Right atrium auricular region (tissue), 2 donors: ENCODE data around the gene PTTG1. TPM values are rescaled to one million over a fixed set of nuclear protein-coding genes. Genes with fewer than 3 reads are reported as not detected.
A peak's percentile ranks its signal among the peaks of the same experiment; 100 is the strongest.

Source experiments
- DNase-seq: peaks from one replicate; pipeline ENCODE4 v3.0.0-alpha.2; 2019; ENCODE audit warnings: low spot score
- H3K27ac ChIP-seq, 2 donors: fragments of 200-600 bp; sonication (generic); 1 replicate in 1 of 2; 2 replicates in 1 of 2; pipeline ENCODE4 v1.5.1; 2016 to 2019
- H3K27me3 ChIP-seq, 2 donors: fragments of 200-600 bp; sonication (generic); one replicate each; pipeline versions ENCODE4 v1.5.1 to v1.6.0; 2017 to 2019
- H3K36me3 ChIP-seq: fragments of 200-600 bp; sonication (generic); one replicate; pipeline ENCODE4 v1.5.1; 2016
- H3K4me1 ChIP-seq, 2 donors: fragments of 200-600 bp; sonication (generic); one replicate each; pipeline versions ENCODE4 v1.5.1 to v1.6.0; 2017 to 2019
- H3K4me3 ChIP-seq, 2 donors: fragments of 200-600 bp; sonication (generic); 1 replicate in 1 of 2; 2 replicates in 1 of 2; pipeline ENCODE4 v1.5.1; 2017 to 2019; ENCODE audit warnings: mild to moderate bottlenecking in 1 of 2, moderate library complexity in 1 of 2
- H3K9me3 ChIP-seq, 2 donors: fragments of 200-600 bp; sonication (generic); one replicate each; pipeline ENCODE4 v1.5.1; 2019
- CTCF ChIP-seq, 2 donors: fragments of 200-600 bp; sonication (generic); IDR thresholded peaks; one replicate each; pipeline ENCODE4 v1.5.1; 2019; ENCODE audit warnings: antibody characterized with exemption in 2 of 2
- total RNA-seq, 2 donors: library from RNA; depleted of rRNA; stranded (reverse); fragments of >200 nt; gene quantifications; one replicate each; pipeline ENCODE4 v1.1.0, GENCODE V29; 2016

PTTG1 gene
- total RNA-seq, 2 donors from 2014 or later: 4.0 to 5.9 TPM

GRCh38 chr5:160418561-160419457 is 2.8 kb upstream of the PTTG1 start, which contains the start of gene SLU7:
Gene SLU7, minus strand, starts transcription at chr5:160419081. Its CDS starts 3,787 bp downstream, at chr5:160415294.
- peaks cover 0 to 32% of the 10 kb centered on the region in 2 donors for H3K4me1 ChIP-seq
- no peak for TF ChIP-seq CTCF (IDR thresholded peaks at IDR 0.05)
- H3K36me3 ChIP-seq: peaks cover 10% of the 10 kb centered on the region
- H3K27me3 ChIP-seq: no peaks in the 10 kb centered on the region
- no peaks in the 10 kb centered on the region for H3K9me3 ChIP-seq
- H3K4me3 ChIP-seq: peak within 1 kb of the TSS; percentile 76 to 83
- peak; percentile 95 for DNase-seq
- H3K27ac ChIP-seq: peak within 1 kb of the TSS; percentile 90 to 91

GRCh38 chr5:160419458-160420330 is 2.0 kb upstream of the PTTG1 start:
- TF ChIP-seq CTCF (IDR thresholded peaks at IDR 0.05): no peak
- Histone ChIP-seq H3K36me3 (peaks cover 2% of the 10 kb centered on the region), H3K9me3 (no peaks in the 10 kb centered on the region), H3K27me3 (no peaks in the 10 kb centered on the region), H3K4me3 (peak overlapping the region; percentile 76 to 83), H3K27ac (peak overlapping the region; percentile 90 to 91), H3K4me1 (peaks cover 0 to 32% of the 10 kb centered on the region in 2 donors)
- no peak for DNase-seq

GRCh38 chr5:160420331-160420610 is 1.4 kb upstream of the PTTG1 start:
- no peak for TF ChIP-seq CTCF (IDR thresholded peaks at IDR 0.05)
- Histone ChIP-seq H3K27me3 (no peaks in the 10 kb centered on the region), H3K36me3 (no peaks in the 10 kb centered on the region), H3K9me3 (no peaks in the 10 kb centered on the region), H3K4me3 (no peak overlapping the region), H3K27ac (no peak overlapping the region), H3K4me1 (peaks cover 0 to 32% of the 10 kb centered on the region in 2 donors)
- DNase-seq: no peak

GRCh38 chr5:160423099-160423498 is 1.4 kb downstream of the PTTG1 start:
- TF ChIP-seq CTCF (IDR thresholded peaks at IDR 0.05): no peak
- DNase-seq: no peak
- H3K4me1 ChIP-seq: peaks cover 0 to 20% of the 10 kb centered on the region in 2 donors
- no peak overlapping the region for H3K27ac ChIP-seq
- H3K36me3 ChIP-seq: no peaks in the 10 kb centered on the region
- no peak overlapping the region for H3K4me3 ChIP-seq
- H3K27me3 ChIP-seq: no peaks in the 10 kb centered on the region
- no peaks in the 10 kb centered on the region for H3K9me3 ChIP-seq

- Histone ChIP-seq H3K4me3 (no peak overlapping the region), H3K4me1 (no peaks in the 10 kb centered on the region), H3K27ac (no peak overlapping the region), H3K9me3 (no peaks in the 10 kb centered on the region), H3K27me3 (no peaks in the 10 kb centered on the region), H3K36me3 (no peaks in the 10 kb centered on the region)
- DNase-seq: no peak
- no peak for TF ChIP-seq CTCF (IDR thresholded peaks at IDR 0.05)
These were observed 6.0 kb downstream of the PTTG1 start for GRCh38 chr5:160427607-160428006.
